GM21367 (cell line): Measurements from ENCODE around the gene C4A.
"Not testable (repeated sequence)": the region's sequence is repeated elsewhere in the genome, so short reads cannot be mapped to it uniquely, and the experiment has no call there.

Experiments
- ATAC-seq: cut with Tn5 transposase; IDR thresholded peaks from one replicate; pipeline ENCODE4 v1.9.1; 2021; ENCODE audit not compliant: unreplicated experiment

C4A gene

GRCh38 chr6:31978831-31979230, 3.0 kb upstream of the C4A start:
- no peak for ATAC-seq

- ATAC-seq, result no peak
These were observed 2.5 kb upstream of the C4A start for GRCh38 chr6:31979238-31979898.

DNA sequence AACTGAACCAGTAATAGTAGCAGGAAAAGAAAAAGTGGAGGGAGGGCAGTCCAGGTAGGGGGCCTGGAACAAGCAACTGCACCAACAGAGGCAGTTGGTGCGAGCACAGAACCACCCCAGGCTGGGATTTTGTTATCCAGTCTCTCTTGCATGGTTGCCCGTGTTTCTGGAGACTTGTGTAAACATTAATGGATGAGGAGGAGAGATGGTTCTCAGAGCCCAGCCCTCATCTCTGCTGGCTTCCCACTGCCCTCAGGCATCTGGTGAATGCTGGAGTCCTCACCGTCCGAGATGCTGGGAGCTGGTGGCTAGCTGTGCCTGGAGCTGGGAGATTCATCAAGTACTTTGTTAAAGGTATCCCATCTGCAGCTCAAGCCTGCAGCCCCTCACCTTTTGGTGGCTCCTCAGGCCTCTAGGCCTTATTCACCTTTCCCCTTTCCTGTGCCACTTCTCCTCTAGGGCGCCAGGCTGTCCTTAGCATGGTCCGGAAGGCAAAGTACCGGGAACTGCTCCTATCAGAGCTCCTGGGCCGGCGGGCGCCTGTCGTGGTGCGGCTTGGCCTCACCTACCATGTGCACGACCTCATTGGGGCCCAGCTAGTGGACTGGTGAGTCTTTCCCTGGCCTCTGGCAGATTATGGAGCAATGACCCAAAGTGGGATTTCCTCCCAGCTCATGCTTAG, 1.5 kb upstream of the C4A start:
- not testable (repeated sequence) for ATAC-seq

GRCh38 chr6:31980998-31981397, 859 bp upstream of the C4A start:
- not testable (repeated sequence) for ATAC-seq

- ATAC-seq, result not testable (repeated sequence)
These were observed 7.5 kb downstream of the C4A start for GRCh38 chr6:31989363-31989762.

DNA sequence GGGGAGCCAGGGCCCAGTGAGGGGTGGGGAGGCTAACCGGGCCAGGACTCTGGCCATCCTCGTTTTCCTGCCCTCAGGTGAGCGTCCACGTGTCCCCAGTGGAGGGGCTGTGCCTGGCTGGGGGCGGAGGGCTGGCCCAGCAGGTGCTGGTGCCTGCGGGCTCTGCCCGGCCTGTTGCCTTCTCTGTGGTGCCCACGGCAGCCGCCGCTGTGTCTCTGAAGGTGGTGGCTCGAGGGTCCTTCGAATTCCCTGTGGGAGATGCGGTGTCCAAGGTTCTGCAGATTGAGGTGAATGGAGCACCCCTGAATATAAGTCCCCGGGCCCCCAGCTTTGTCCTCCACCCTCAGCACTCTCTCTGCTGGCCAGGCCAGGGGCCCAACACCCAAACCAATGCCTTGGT, 12.6 kb downstream of the C4A start:
- not testable (repeated sequence) for ATAC-seq

DNA sequence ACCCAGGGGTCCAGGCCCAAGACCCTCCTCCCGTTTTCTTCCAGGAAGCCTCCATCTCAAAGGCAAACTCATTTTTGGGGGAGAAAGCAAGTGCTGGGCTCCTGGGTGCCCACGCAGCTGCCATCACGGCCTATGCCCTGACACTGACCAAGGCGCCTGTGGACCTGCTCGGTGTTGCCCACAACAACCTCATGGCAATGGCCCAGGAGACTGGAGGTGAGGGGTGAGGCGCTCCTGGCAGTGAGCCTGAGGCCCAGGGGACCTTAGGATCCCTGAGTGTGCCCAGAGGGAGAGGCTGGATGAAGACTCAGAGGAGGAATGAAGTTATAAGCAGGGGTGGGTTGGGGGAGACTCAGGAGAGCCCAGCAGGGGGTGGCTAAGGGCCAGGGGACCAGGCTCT, 14.5 kb downstream of the C4A start:
- not testable (repeated sequence) for ATAC-seq

GRCh38 chr6:32002546-32003268, 20.9 kb downstream of the C4A start:
- ATAC-seq, result not testable (repeated sequence)

GRCh38 chr6:32003301-32003700, 21.4 kb downstream of the C4A start:
- ATAC-seq, result not testable (repeated sequence)

DNA sequence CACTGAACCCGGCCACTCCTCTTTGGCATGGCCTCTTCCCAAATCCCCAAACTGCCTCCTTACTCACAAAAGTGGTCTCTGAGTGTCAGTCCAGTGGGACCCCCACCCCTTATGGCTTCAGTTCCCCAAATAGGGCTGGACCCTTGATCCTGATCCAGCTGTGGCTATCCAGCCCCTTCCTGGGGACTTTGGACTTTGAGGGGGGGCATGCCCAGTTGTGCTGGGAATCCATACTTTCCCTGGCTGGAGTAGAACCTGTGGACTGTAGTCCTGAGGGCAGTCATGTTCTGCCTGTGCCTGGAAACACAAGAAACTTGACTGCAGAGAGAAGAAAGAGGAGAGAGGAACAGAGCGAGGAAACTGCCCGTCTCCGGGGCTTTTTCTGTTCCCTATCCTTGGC, 22.5 kb downstream of the C4A start:
- ATAC-seq, result not testable (repeated sequence)

- not testable (repeated sequence) for ATAC-seq
These were observed 23.1 kb downstream of the C4A start for GRCh38 chr6:32004864-32005537.

DNA sequence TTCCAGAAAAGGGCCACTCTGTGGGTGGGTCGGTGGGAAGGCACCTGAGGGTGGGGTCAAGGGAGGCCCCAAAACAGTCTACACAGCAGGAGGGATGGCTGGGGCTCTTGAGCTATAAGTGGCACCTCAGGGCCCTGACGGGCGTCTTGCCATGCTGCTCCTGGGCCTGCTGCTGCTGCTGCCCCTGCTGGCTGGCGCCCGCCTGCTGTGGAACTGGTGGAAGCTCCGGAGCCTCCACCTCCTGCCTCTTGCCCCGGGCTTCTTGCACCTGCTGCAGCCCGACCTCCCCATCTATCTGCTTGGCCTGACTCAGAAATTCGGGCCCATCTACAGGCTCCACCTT, 23.7 kb downstream of the C4A start:
- not testable (repeated sequence) for ATAC-seq

DNA sequence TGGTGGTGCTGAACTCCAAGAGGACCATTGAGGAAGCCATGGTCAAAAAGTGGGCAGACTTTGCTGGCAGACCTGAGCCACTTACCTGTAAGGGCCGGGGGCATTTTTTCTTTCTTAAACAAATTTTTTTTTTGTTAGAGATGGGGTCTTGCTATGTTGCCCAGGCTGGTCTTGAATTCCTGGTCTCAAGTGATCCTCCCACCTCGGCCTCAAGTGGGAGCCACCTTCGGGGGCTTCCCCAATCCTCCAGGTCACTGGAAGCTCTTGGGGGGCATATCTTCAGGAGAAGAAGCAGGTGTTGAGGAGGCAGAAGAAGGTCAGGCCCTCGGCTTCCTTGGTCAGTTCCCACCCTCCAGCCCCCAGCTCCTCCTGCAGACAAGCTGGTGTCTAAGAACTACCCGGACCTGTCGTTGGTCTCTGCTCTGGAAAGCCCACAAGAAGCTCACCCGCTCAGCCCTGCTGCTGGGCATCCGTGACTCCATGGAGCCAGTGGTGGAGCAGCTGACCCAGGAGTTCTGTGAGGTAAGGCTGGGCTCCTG, 24.2 kb downstream of the C4A start:
- not testable (repeated sequence) for ATAC-seq

- ATAC-seq, result not testable (repeated sequence)
These were observed 25.2 kb downstream of the C4A start for GRCh38 chr6:32007086-32007485.

GRCh38 chr6:32008037-32008436, 26.2 kb downstream of the C4A start:
- not testable (repeated sequence) for ATAC-seq

GRCh38 chr6:32008616-32009015, 26.8 kb downstream of the C4A start:
- not testable (repeated sequence) for ATAC-seq

GRCh38 chr6:32009537-32009936, 27.7 kb downstream of the C4A start:
- ATAC-seq, result not testable (repeated sequence)

DNA sequence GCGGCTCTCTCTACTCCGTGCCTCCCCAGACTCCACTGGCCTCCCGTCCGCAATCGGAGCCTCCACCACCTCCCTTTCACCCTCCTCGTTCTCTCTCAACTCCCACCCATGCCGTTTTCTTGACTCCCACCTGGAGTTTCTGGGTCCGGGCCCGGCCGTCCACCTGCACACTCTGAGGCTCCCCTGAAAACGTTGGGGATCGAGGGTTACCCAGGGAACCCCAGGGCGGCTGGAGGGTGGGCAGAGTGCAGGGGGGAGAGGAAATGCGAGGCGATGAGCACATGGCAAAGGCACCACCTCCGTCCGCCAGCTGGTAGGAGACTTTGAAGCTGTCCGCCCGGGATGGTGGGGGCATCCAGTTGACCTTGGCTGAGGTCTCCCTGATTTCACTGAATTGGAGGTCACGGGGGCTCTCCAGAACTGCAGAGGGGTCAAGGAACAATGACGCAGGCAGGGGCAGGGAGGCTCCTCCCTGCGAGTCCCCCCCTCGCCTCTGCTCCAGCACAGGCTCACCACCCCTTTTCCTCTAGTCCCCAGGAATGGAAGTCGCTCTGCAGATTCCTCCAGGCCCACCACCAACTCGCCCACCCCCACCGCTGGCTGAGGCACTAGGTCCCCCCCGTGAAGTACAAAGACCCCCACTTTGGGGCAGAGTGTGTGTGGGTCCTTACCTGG, 29.1 kb downstream of the C4A start:
- ATAC-seq, result not testable (repeated sequence)

DNA sequence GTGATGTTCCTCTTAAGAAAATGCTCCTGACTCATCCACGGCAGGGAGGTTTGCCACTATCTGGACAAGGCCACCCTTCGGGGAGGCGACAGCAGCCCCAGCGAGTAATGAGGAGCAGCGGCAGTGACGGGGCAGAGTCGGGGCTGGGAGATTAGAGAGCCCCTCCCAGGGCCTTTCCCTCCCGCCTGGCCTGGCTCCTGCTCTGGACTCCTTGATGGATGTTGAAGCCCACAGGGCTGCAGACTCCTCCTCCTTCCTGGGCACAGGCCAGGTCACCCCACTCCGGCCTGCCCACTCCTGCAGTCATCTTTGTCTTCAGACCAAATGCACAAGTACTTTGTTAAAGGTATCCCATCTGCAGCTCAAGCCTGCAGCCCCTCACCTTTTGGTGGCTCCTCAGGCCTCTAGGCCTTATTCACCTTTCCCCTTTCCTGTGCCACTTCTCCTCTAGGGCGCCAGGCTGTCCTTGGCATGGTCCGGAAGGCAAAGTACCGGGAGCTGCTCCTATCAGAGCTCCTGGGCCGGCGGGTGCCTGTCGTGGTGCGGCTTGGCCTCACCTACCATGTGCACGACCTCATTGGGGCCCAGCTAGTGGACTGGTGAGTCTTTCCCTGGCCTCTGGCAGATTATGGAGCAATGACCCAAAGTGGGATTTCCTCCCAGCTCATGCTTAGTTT, 31.2 kb downstream of the C4A start:
- not testable (repeated sequence) for ATAC-seq

GRCh38 chr6:32013738-32014137, 31.9 kb downstream of the C4A start:
- ATAC-seq, result not testable (repeated sequence)
